Activated CD4-positive, alpha-beta T cell treated with anti-CD3 and anti-CD28 coated beads, Interleukin-2, amount 10 ng/mL, durations not matched to agents 24 days and 14 days (primary cell): ENCODE results near the gene PCDHB8. TPM values are rescaled to one million over a fixed set of nuclear protein-coding genes. Genes with fewer than 3 reads are reported as not detected.
"Not testable (repeated sequence)": the region's sequence is repeated elsewhere in the genome, so short reads cannot be mapped to it uniquely, and the experiment has no call there.

Experiments used
- DNase-seq: peaks from one replicate; pipeline ENCODE4 v3.0.0; 2022
- H3K27ac Mint-ChIP-seq: one replicate; pipeline ENCODE4 v1.8.0; 2022; ENCODE audit warnings: mild to moderate bottlenecking, mixed read lengths
- H3K27me3 Mint-ChIP-seq: one replicate; pipeline ENCODE4 v1.8.0; 2022; ENCODE audit warnings: mixed read lengths
- H3K36me3 Mint-ChIP-seq: one replicate; pipeline ENCODE4 v1.8.0; 2022; ENCODE audit warnings: low read depth, mild to moderate bottlenecking, mixed read lengths
- H3K4me1 Mint-ChIP-seq: one replicate; pipeline ENCODE4 v1.8.0; 2021; ENCODE audit warnings: mixed read lengths
- H3K4me3 Mint-ChIP-seq: one replicate; pipeline ENCODE4 v1.8.0; 2022; ENCODE audit warnings: mild to moderate bottlenecking, moderate library complexity, mixed read lengths
- H3K9me3 Mint-ChIP-seq: one replicate; pipeline ENCODE4 v1.8.0; 2021; ENCODE audit warnings: mixed read lengths
- intact Hi-C: fragments of 100-400 bp; cut with micrococcal nuclease; formaldehyde crosslinking; loops from one replicate; pipeline ENCODE4 v1.15.1; 2023
- total RNA-seq: library from RNA; stranded (reverse); gene quantifications from 2 replicates; pipeline ENCODE4 v1.2.3, GENCODE V29; 2022

The PCDHB8 gene
- total RNA-seq, 1 donor from 2014 or later: not detected

GRCh38 chr5:141174291-141175104 is 3.1 kb upstream of the PCDHB8 start:
- H3K36me3 Mint-ChIP-seq, H3K27ac Mint-ChIP-seq, intact Hi-C loops, H3K4me1 Mint-ChIP-seq, H3K27me3 Mint-ChIP-seq, H3K9me3 Mint-ChIP-seq, DNase-seq, H3K4me3 Mint-ChIP-seq: not testable (repeated sequence)

DNA sequence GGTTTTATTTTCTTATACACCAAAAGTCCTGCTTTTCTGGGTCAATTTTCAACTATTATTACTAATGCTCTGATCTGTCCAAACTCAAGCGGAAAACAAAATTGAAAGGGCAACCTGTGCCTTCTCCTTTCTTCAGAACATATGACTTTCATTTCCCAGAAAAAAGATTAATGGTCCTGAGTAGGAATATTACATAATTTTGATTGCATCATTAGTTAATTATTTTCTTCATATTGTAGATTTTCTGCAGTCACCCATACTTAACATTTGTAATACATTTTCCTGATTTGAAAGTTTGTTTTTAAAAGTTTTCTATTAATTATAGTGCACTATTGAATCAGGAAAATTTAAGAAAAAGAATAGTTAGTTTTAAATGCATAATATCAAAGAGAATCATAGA is 1.7 kb upstream of the PCDHB8 start:
- no peak for DNase-seq
- H3K9me3 Mint-ChIP-seq: peaks cover 3% of the 10 kb centered on the region
- H3K4me3 Mint-ChIP-seq: no peak overlapping the region
- intact Hi-C loops: no loop called here
- H3K27me3 Mint-ChIP-seq: no peaks in the 10 kb centered on the region
- no peaks in the 10 kb centered on the region for H3K4me1 Mint-ChIP-seq
- H3K27ac Mint-ChIP-seq: no peak overlapping the region
- peaks cover 2% of the 10 kb centered on the region for H3K36me3 Mint-ChIP-seq

DNA sequence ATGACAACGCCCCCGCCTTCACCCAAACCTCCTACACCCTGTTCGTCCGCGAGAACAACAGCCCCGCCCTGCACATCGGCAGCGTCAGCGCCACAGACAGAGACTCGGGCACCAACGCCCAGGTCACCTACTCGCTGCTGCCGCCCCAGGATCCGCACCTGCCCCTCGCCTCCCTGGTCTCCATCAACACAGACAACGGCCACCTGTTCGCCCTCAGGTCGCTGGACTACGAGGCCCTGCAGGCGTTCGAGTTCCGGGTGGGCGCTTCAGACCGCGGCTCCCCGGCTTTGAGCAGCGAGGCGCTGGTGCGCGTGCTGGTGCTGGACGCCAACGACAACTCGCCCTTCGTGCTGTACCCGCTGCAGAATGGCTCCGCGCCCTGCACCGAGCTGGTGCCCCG is 1.8 kb downstream of the PCDHB8 start:
- H3K27me3 Mint-ChIP-seq, H3K4me1 Mint-ChIP-seq, H3K4me3 Mint-ChIP-seq, intact Hi-C loops, DNase-seq, H3K36me3 Mint-ChIP-seq, H3K27ac Mint-ChIP-seq: not testable (repeated sequence)
- H3K9me3 Mint-ChIP-seq: peaks cover 15% of the 10 kb centered on the region

- peaks cover 15% of the 10 kb centered on the region for H3K9me3 Mint-ChIP-seq
- DNase-seq, intact Hi-C loops, H3K4me3 Mint-ChIP-seq, H3K4me1 Mint-ChIP-seq, H3K36me3 Mint-ChIP-seq, H3K27me3 Mint-ChIP-seq, H3K27ac Mint-ChIP-seq: not testable (repeated sequence)
Measured at GRCh38 chr5:141179876-141180275, 2.3 kb downstream of the PCDHB8 start.

GRCh38 chr5:141180313-141180712 is 2.7 kb downstream of the PCDHB8 start:
- Mint-ChIP-seq H3K36me3 (peaks cover 3% of the 10 kb centered on the region), H3K4me3 (no peak overlapping the region), H3K9me3 (peaks cover 19% of the 10 kb centered on the region), H3K27ac (no peak overlapping the region), H3K4me1 (no peaks in the 10 kb centered on the region), H3K27me3 (no peaks in the 10 kb centered on the region)
- intact Hi-C loops: no loop called here
- no peak for DNase-seq

DNA sequence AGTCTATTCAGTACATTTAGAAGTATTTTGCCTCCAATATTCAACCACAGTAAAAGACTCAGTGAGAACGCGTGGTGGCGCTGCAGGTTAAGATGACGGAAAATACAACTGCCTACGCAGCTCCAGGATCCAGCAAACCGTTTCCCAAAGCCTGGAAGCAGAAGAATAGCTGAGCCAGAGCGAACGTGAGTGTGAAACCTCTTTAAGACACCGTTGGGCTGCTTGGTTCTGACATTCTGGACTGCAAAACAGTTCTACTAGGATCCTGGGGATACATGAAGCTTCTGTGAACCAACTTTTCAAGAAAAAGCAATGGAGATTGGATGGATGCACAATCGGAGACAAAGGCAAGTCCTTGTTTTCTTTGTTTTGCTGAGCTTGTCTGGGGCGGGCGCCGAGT is 4.7 kb downstream of the PCDHB8 start, which contains the start of gene PCDHB16:
TSS of gene PCDHB16 (plus strand) at position 140 of the 400 bp plus-strand sequence. CDS start at position 313, 173 bp downstream.
- H3K9me3 Mint-ChIP-seq: peaks cover 23% of the 10 kb centered on the region

DNA sequence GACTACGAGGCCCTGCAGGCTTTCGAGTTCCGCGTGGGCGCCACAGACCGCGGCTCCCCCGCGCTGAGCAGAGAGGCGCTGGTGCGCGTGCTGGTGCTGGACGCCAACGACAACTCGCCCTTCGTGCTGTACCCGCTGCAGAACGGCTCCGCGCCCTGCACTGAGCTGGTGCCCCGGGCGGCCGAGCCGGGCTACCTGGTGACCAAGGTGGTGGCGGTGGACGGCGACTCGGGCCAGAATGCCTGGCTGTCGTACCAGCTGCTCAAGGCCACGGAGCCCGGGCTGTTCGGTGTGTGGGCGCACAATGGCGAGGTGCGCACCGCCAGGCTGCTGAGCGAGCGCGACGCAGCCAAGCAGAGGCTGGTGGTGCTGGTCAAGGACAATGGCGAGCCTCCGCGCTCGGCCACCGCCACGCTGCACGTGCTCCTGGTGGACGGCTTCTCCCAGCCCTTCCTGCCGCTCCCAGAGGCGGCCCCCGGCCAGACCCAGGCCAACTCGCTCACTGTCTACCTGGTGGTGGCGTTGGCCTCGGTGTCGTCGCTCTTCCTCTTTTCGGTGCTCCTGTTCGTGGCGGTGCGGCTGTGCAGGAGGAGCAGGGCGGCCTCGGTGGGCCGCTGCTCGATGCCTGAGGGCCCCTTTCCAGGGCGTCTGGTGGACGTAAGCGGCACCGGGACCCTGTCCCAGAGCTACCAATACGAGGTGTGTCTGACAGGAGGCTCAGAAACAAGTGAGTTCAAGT is 6.7 kb downstream of the PCDHB8 start:
- H3K36me3 Mint-ChIP-seq, H3K4me3 Mint-ChIP-seq, intact Hi-C loops, H3K27me3 Mint-ChIP-seq, DNase-seq, H3K4me1 Mint-ChIP-seq, H3K27ac Mint-ChIP-seq: not testable (repeated sequence)
- H3K9me3 Mint-ChIP-seq: peaks cover 31% of the 10 kb centered on the region

More for the DNA sequence above, 4.7 kb downstream of the PCDHB8 start, which contains the start of gene PCDHB16:
- intact Hi-C loops: no loop called here
- H3K4me3 Mint-ChIP-seq: no peak within 1 kb of the TSS
- no peak for DNase-seq
- peaks cover 3% of the 10 kb centered on the region for H3K36me3 Mint-ChIP-seq
- H3K27me3 Mint-ChIP-seq: no peaks in the 10 kb centered on the region
- H3K27ac Mint-ChIP-seq: no peak within 1 kb of the TSS
- no peaks in the 10 kb centered on the region for H3K4me1 Mint-ChIP-seq

GRCh38 chr5:141186897-141187512 is 9.4 kb downstream of the PCDHB8 start, which contains the start of gene PCDHB9:
Gene PCDHB9 (plus strand): TSS chr5:141187161. CDS start chr5:141187319, 158 bp downstream.
- intact Hi-C loops: no loop called here
- peaks cover 2% of the 10 kb centered on the region for H3K27me3 Mint-ChIP-seq
- peak within 1 kb of the TSS; percentile 8 for H3K4me3 Mint-ChIP-seq
- peaks cover 7% of the 10 kb centered on the region for H3K36me3 Mint-ChIP-seq
- no peaks in the 10 kb centered on the region for H3K4me1 Mint-ChIP-seq
- H3K9me3 Mint-ChIP-seq: peaks cover 32% of the 10 kb centered on the region
- no peak within 1 kb of the TSS for H3K27ac Mint-ChIP-seq
- peak; percentile 63 for DNase-seq

DNA sequence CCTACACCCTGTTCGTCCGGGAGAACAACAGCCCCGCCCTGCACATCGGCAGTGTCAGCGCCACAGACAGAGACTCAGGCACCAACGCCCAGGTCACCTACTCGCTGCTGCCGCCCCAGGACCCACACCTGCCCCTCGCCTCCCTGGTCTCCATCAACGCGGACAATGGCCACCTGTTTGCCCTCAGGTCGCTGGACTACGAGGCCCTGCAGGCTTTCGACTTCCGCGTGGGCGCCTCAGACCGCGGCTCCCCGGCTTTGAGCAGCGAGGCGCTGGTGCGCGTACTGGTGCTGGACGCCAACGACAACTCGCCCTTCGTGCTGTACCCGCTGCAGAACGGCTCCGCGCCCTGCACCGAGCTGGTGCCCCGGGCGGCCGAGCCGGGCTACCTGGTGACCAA is 11.1 kb downstream of the PCDHB8 start:
- H3K36me3 Mint-ChIP-seq, H3K27me3 Mint-ChIP-seq, H3K4me3 Mint-ChIP-seq, DNase-seq, H3K27ac Mint-ChIP-seq, H3K4me1 Mint-ChIP-seq, intact Hi-C loops: not testable (repeated sequence)
- peaks cover 24% of the 10 kb centered on the region for H3K9me3 Mint-ChIP-seq

DNA sequence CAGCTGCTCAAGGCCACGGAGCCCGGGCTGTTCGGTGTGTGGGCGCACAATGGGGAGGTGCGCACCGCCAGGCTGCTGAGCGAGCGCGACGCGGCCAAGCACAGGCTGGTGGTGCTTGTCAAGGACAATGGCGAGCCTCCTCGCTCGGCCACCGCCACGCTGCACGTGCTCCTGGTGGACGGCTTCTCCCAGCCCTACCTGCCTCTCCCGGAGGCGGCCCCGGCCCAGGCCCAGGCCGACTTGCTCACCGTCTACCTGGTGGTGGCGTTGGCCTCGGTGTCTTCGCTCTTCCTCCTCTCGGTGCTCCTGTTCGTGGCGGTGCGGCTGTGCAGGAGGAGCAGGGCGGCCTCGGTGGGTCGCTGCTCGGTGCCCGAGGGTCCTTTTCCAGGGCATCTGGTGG is 11.5 kb downstream of the PCDHB8 start:
- intact Hi-C loops, H3K36me3 Mint-ChIP-seq, H3K27ac Mint-ChIP-seq, H3K27me3 Mint-ChIP-seq, H3K4me1 Mint-ChIP-seq, H3K4me3 Mint-ChIP-seq, DNase-seq: not testable (repeated sequence)
- peaks cover 23% of the 10 kb centered on the region for H3K9me3 Mint-ChIP-seq

GRCh38 chr5:141192110-141192725 is 14.6 kb downstream of the PCDHB8 start, which contains the start of gene PCDHB10:
Gene PCDHB10 (plus strand): TSS chr5:141192353. CDS start chr5:141192553, 200 bp downstream.
- Mint-ChIP-seq H3K4me3 (no peak within 1 kb of the TSS), H3K4me1 (no peaks in the 10 kb centered on the region), H3K9me3 (peaks cover 22% of the 10 kb centered on the region), H3K36me3 (peaks cover 4% of the 10 kb centered on the region), H3K27me3 (peaks cover 2% of the 10 kb centered on the region), H3K27ac (no peak within 1 kb of the TSS)
- DNase-seq: peak; percentile 73
- intact Hi-C loops: loop anchor here (10.0 kb wide), 1 partner anchor 363 kb away; no protein-coding TSS in a partner anchor

GRCh38 chr5:141194332-141194731 is 16.7 kb downstream of the PCDHB8 start:
- intact Hi-C loops: loop anchor here (10.0 kb wide), 1 partner anchor 360 kb away; no protein-coding TSS in a partner anchor

DNA sequence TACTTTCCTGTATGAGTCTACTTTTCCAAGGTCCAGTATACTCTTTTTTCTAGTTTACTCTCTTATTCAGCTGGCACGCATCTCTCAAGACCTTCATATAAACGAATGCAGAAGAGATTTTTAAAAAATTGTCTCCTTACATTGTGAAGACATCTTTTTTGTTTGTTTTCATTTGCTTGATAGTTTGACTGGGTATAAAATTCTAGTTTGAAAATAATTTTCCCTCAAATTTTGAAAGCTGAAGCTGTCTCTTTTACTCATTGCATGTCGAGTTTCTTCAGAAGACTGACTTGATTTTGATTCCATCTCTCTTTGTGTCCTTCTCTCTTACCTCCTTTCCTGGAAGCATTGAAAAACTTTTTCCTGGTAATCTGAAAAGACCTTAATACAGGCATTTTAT is 18.8 kb downstream of the PCDHB8 start:
- Mint-ChIP-seq H3K4me3 (no peak overlapping the region), H3K27me3 (peaks cover 2% of the 10 kb centered on the region), H3K36me3 (no peaks in the 10 kb centered on the region), H3K9me3 (peaks cover 23% of the 10 kb centered on the region), H3K27ac (no peak overlapping the region), H3K4me1 (no peaks in the 10 kb centered on the region)
- intact Hi-C loops: loop anchor here (10.0 kb wide), 1 partner anchor 358 kb away; no protein-coding TSS in a partner anchor
- no peak for DNase-seq

More at GRCh38 chr5:141194332-141194731, 16.7 kb downstream of the PCDHB8 start:
- not testable (repeated sequence) for H3K27me3 Mint-ChIP-seq, H3K4me3 Mint-ChIP-seq, H3K27ac Mint-ChIP-seq, H3K4me1 Mint-ChIP-seq, H3K36me3 Mint-ChIP-seq, DNase-seq
- peaks cover 21% of the 10 kb centered on the region for H3K9me3 Mint-ChIP-seq
